CD8-positive, alpha-beta memory T cell (primary cell): ENCODE results near the gene HTR1A. TPM values are rescaled to one million over a fixed set of nuclear protein-coding genes. Genes with fewer than 3 reads are reported as not detected.

Experiments used
- CTCF ChIA-PET: fragments of 350-600 bp; sonication (Branson Sonifier 250); formaldehyde crosslinking; loops from one replicate; lab custom pipeline; 2021; ENCODE audit warnings: antibody characterized with exemption; lab: Charles Lee
- POLR2A ChIA-PET: fragments of 350-600 bp; sonication (Branson Sonifier 250); formaldehyde crosslinking; loops from one replicate; lab custom pipeline; 2021; ENCODE audit warnings: antibody characterized with exemption; lab: Charles Lee
- DNase-seq, 5 donors: peaks; one replicate each; pipeline versions ENCODE4 v3.0.0 to v3.0.0-alpha.2; 2020 to 2022; ENCODE audit warnings: mixed read lengths in 1 of 5
- H3K27ac ChIP-seq: one replicate; pipeline ENCODE4 v1.7.0; 2013; ENCODE audit warnings: low read depth, mild to moderate bottlenecking, low read length, moderate library complexity
- H3K27me3 ChIP-seq: 2 replicates; pipeline ENCODE4 v1.7.0; 2013; ENCODE audit warnings: low read length, mild to moderate bottlenecking; ENCODE audit not compliant: insufficient read depth, poor library complexity, severe bottlenecking
- H3K36me3 ChIP-seq: 2 replicates; pipeline ENCODE4 v1.7.0; 2013; ENCODE audit warnings: mild to moderate bottlenecking, low read length, moderate library complexity; ENCODE audit not compliant: insufficient read depth
- H3K4me1 ChIP-seq: 2 replicates; pipeline ENCODE4 v1.7.0; 2013; ENCODE audit warnings: mild to moderate bottlenecking, low read length, moderate library complexity; ENCODE audit not compliant: insufficient read depth
- H3K4me3 ChIP-seq: 2 replicates; pipeline ENCODE4 v1.7.0; 2013; ENCODE audit warnings: mild to moderate bottlenecking, low read length
- H3K9me3 ChIP-seq: 2 replicates; pipeline ENCODE4 v1.7.0; 2013; ENCODE audit warnings: mild to moderate bottlenecking, low read length
- H3K27ac Mint-ChIP-seq, 8 donors: one replicate each; pipeline ENCODE4 v1.8.0; 2020 to 2021; ENCODE audit warnings: mixed read lengths in 8 of 8, mild to moderate bottlenecking in 6 of 8, inconsistent platforms in 3 of 8, moderate library complexity in 3 of 8
- H3K27me3 Mint-ChIP-seq, 2 donors: one replicate each; pipeline ENCODE4 v1.8.0; 2020 to 2021; ENCODE audit warnings: mixed read lengths in 2 of 2, mild to moderate bottlenecking in 1 of 2, moderate library complexity in 1 of 2
- H3K36me3 Mint-ChIP-seq, 3 donors: one replicate each; pipeline ENCODE4 v1.8.0; 2020 to 2021; ENCODE audit warnings: mixed read lengths in 3 of 3, inconsistent platforms in 1 of 3, mild to moderate bottlenecking in 1 of 3
- H3K4me1 Mint-ChIP-seq, 3 donors: one replicate each; pipeline ENCODE4 v1.8.0; 2020 to 2021; ENCODE audit warnings: mixed read lengths in 3 of 3, inconsistent platforms in 1 of 3, mild to moderate bottlenecking in 1 of 3
- H3K4me3 Mint-ChIP-seq, 7 donors: one replicate each; pipeline ENCODE4 v1.8.0; 2020 to 2021; ENCODE audit warnings: mixed read lengths in 7 of 7, mild to moderate bottlenecking in 6 of 7, moderate library complexity in 4 of 7, inconsistent platforms in 2 of 7
- H3K9me3 Mint-ChIP-seq, 5 donors: one replicate each; pipeline ENCODE4 v1.8.0; 2020 to 2022; ENCODE audit warnings: mixed read lengths in 5 of 5, mild to moderate bottlenecking in 3 of 5, moderate library complexity in 2 of 5, inconsistent platforms in 1 of 5
- polyA plus RNA-seq: library from polyadenylated mRNA; unstranded; fragments of 300-500 nt; fragmentation: Illumina TruSeq; gene quantifications from one replicate; pipeline ENCODE4 v1.2.3, GENCODE V29; 2021
- total RNA-seq, 2 experiments: library from RNA; stranded (reverse); gene quantifications; one replicate each; pipeline ENCODE4 v1.2.3, GENCODE V29; 2021

Gene HTR1A
- total and polyA plus RNA-seq, 3 experiments from 2014 or later: not detected

GRCh38 chr5:63961125-63961597 is 1.1 kb downstream of the HTR1A start:
- no peaks in the 10 kb centered on the region for H3K9me3 ChIP-seq
- H3K9me3 Mint-ChIP-seq: peaks cover 2 to 21% (median 11%) of the 10 kb centered on the region in 5 donors
- no peak overlapping the region for H3K4me3 ChIP-seq
- no peaks in the 10 kb centered on the region for H3K27me3 ChIP-seq
- no peaks in the 10 kb centered on the region for H3K4me1 ChIP-seq
- no peak overlapping the region for H3K27ac Mint-ChIP-seq
- H3K36me3 Mint-ChIP-seq: peaks cover 0 to 1% (median 0%) of the 10 kb centered on the region in 3 donors
- peaks cover 11 to 30% of the 10 kb centered on the region in 2 donors for H3K27me3 Mint-ChIP-seq
- POLR2A ChIA-PET: no interaction called here
- H3K27ac ChIP-seq: no peak overlapping the region
- no peaks in the 10 kb centered on the region for H3K36me3 ChIP-seq
- DNase-seq: no peak
- H3K4me1 Mint-ChIP-seq: no peaks in the 10 kb centered on the region
- H3K4me3 Mint-ChIP-seq: no peak overlapping the region
- CTCF ChIA-PET: no interaction called here

GRCh38 chr5:63960646-63961045 is 1.6 kb downstream of the HTR1A start:
- no peaks in the 10 kb centered on the region for H3K36me3 ChIP-seq
- ChIA-PET CTCF (no interaction called here), POLR2A (no interaction called here)
- H3K27me3 Mint-ChIP-seq: peaks cover 11 to 30% of the 10 kb centered on the region in 2 donors
- no peak for DNase-seq
- peaks cover 2 to 21% (median 14%) of the 10 kb centered on the region in 5 donors for H3K9me3 Mint-ChIP-seq
- H3K27me3 ChIP-seq: no peaks in the 10 kb centered on the region
- no peaks in the 10 kb centered on the region for H3K9me3 ChIP-seq
- no peak overlapping the region for H3K4me3 Mint-ChIP-seq
- H3K27ac ChIP-seq: no peak overlapping the region
- H3K4me3 ChIP-seq: no peak overlapping the region
- no peaks in the 10 kb centered on the region for H3K4me1 Mint-ChIP-seq
- H3K36me3 Mint-ChIP-seq: peaks cover 0 to 1% (median 0%) of the 10 kb centered on the region in 3 donors
- no peaks in the 10 kb centered on the region for H3K4me1 ChIP-seq
- H3K27ac Mint-ChIP-seq: no peak overlapping the region

- peaks cover 11 to 30% of the 10 kb centered on the region in 2 donors for H3K27me3 Mint-ChIP-seq
- no peaks in the 10 kb centered on the region for H3K9me3 ChIP-seq
- H3K36me3 ChIP-seq: no peaks in the 10 kb centered on the region
- H3K4me3 ChIP-seq: no peak overlapping the region
- H3K9me3 Mint-ChIP-seq: peaks cover 2 to 21% (median 14%) of the 10 kb centered on the region in 5 donors
- ChIA-PET POLR2A (no interaction called here), CTCF (no interaction called here)
- no peak for DNase-seq
- H3K4me1 Mint-ChIP-seq: no peaks in the 10 kb centered on the region
- H3K4me1 ChIP-seq: no peaks in the 10 kb centered on the region
- no peak overlapping the region for H3K4me3 Mint-ChIP-seq
- peaks cover 0 to 1% (median 0%) of the 10 kb centered on the region in 3 donors for H3K36me3 Mint-ChIP-seq
- H3K27ac ChIP-seq: no peak overlapping the region
- H3K27ac Mint-ChIP-seq: no peak overlapping the region
- H3K27me3 ChIP-seq: no peaks in the 10 kb centered on the region
Observed at GRCh38 chr5:63959177-63959982, 2.9 kb downstream of the HTR1A start.

- DNase-seq: no peak
- Mint-ChIP-seq H3K4me3 (no peak overlapping the region), H3K36me3 (peaks cover 0 to 1% (median 0%) of the 10 kb centered on the region in 3 donors), H3K9me3 (peaks cover 2 to 21% (median 14%) of the 10 kb centered on the region in 5 donors), H3K4me1 (no peaks in the 10 kb centered on the region), H3K27ac (no peak overlapping the region), H3K27me3 (peaks cover 11 to 30% of the 10 kb centered on the region in 2 donors)
- POLR2A ChIA-PET: no interaction called here
- Histone ChIP-seq H3K4me1 (no peaks in the 10 kb centered on the region), H3K36me3 (no peaks in the 10 kb centered on the region), H3K27ac (no peak overlapping the region), H3K27me3 (no peaks in the 10 kb centered on the region), H3K9me3 (no peaks in the 10 kb centered on the region), H3K4me3 (no peak overlapping the region)
- CTCF ChIA-PET: no interaction called here
Observed at GRCh38 chr5:63958654-63959053, 3.6 kb downstream of the HTR1A start.

GRCh38 chr5:63957617-63958016 is 4.6 kb downstream of the HTR1A start:
- ChIA-PET POLR2A (no interaction called here), CTCF (no interaction called here)
- Histone ChIP-seq H3K27me3 (no peaks in the 10 kb centered on the region), H3K36me3 (no peaks in the 10 kb centered on the region), H3K4me1 (no peaks in the 10 kb centered on the region), H3K4me3 (no peak overlapping the region), H3K9me3 (no peaks in the 10 kb centered on the region), H3K27ac (no peak overlapping the region)
- Mint-ChIP-seq H3K9me3 (peaks cover 2 to 18% (median 11%) of the 10 kb centered on the region in 5 donors), H3K4me3 (no peak overlapping the region), H3K27me3 (peaks cover 11 to 30% of the 10 kb centered on the region in 2 donors), H3K36me3 (peaks cover 0 to 1% (median 0%) of the 10 kb centered on the region in 3 donors), H3K27ac (no peak overlapping the region), H3K4me1 (no peaks in the 10 kb centered on the region)
- DNase-seq: no peak

GRCh38 chr5:63953217-63953616 is 9.0 kb downstream of the HTR1A start:
- ChIA-PET CTCF (no interaction called here), POLR2A (no interaction called here)
- Mint-ChIP-seq H3K4me3 (no peak overlapping the region), H3K36me3 (no peaks in the 10 kb centered on the region), H3K4me1 (no peaks in the 10 kb centered on the region), H3K27me3 (no peaks in the 10 kb centered on the region), H3K27ac (no peak overlapping the region), H3K9me3 (peaks cover 0 to 8% (median 2%) of the 10 kb centered on the region in 5 donors)
- no peak overlapping the region for H3K4me3 ChIP-seq
- no peak overlapping the region for H3K27ac ChIP-seq
- DNase-seq: no peak
- no peaks in the 10 kb centered on the region for H3K4me1 ChIP-seq
- no peaks in the 10 kb centered on the region for H3K36me3 ChIP-seq
- H3K27me3 ChIP-seq: no peaks in the 10 kb centered on the region
- H3K9me3 ChIP-seq: no peaks in the 10 kb centered on the region

- Histone ChIP-seq H3K9me3 (no peaks in the 10 kb centered on the region), H3K27ac (no peak overlapping the region), H3K4me1 (no peaks in the 10 kb centered on the region), H3K4me3 (no peak overlapping the region), H3K27me3 (no peaks in the 10 kb centered on the region), H3K36me3 (no peaks in the 10 kb centered on the region)
- Mint-ChIP-seq H3K4me3 (no peak overlapping the region), H3K27me3 (no peaks in the 10 kb centered on the region), H3K9me3 (peaks cover 1 to 25% (median 6%) of the 10 kb centered on the region in 5 donors), H3K27ac (no peak overlapping the region), H3K4me1 (no peaks in the 10 kb centered on the region), H3K36me3 (no peaks in the 10 kb centered on the region)
- DNase-seq: no peak
- ChIA-PET CTCF (no interaction called here), POLR2A (no interaction called here)
Observed at GRCh38 chr5:63935103-63935502, 27.1 kb downstream of the HTR1A start.

- Mint-ChIP-seq H3K27me3 (no peaks in the 10 kb centered on the region), H3K4me1 (no peaks in the 10 kb centered on the region), H3K27ac (no peak overlapping the region), H3K4me3 (no peak overlapping the region), H3K9me3 (peaks cover 5 to 11% (median 10%) of the 10 kb centered on the region in 5 donors), H3K36me3 (no peaks in the 10 kb centered on the region)
- no peak for DNase-seq
- H3K27ac ChIP-seq: no peak overlapping the region
- ChIA-PET POLR2A (no interaction called here), CTCF (no interaction called here)
- no peaks in the 10 kb centered on the region for H3K36me3 ChIP-seq
- H3K9me3 ChIP-seq: no peaks in the 10 kb centered on the region
- no peaks in the 10 kb centered on the region for H3K27me3 ChIP-seq
- H3K4me1 ChIP-seq: no peaks in the 10 kb centered on the region
- H3K4me3 ChIP-seq: no peak overlapping the region
Observed at GRCh38 chr5:63931836-63932235, 30.4 kb downstream of the HTR1A start.
